ENCODE results near the gene SAMD10. TPM values are rescaled to one million over a fixed set of nuclear protein-coding genes. Genes with fewer than 3 reads are reported as not detected.

Gene SAMD10
- total RNA-seq (2022; extraction: Qiagen RNA extraction), result 0.05 TPM in 1 of 5 replicates, not detected in the others

DNA sequence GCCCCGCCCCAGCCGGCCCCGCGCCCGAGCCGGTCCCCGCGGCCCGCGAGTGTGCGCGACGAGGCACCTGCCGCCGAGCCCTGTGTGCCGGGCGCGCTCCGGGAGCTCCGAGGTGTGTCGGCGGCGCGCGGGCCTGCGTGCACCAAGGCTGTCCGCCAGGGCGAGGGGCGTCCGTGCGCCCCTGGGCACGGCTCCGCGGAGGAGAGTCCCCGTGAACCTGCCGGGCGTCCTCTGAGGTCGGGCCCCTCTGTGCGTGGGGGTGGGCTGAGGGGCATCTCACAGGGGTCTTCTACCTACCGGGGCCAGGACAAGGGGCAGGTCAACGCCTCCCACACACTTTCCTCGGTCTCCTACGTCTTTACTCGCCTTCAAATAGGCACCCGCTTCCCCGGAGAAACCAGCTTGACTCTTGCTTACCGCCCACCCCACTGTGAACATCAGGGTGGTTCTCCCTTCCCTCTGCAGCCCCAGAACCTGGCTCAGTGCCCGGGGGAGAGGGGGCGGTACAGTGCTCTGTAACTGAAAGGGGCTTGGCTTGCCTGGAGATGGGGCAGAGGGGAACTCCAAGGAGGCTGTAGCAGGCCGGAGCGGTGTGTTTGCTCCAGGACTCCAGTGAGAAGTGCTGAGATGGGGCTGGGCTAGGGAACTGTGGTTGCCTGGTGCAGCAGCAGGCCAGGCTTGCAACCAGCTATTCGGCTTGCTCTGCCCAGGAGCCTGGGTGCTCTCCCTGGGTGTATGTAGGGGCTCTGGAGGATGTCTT, at the start of gene SAMD10:
Gene SAMD10 (minus strand): TSS at position 86 of the 760 bp plus-strand sequence. CDS start 175 bp downstream, outside the sequence.

GRCh38 chr20:63980806-63981728, 1.6 kb upstream of the SAMD10 start, which contains the start of gene PRPF6:
TSS of gene PRPF6 (plus strand) at chr20:63981132. CDS start at chr20:63981246, 114 bp downstream.

GRCh38 chr20:63969838-63970713, 9.4 kb downstream of the SAMD10 start, which contains the start of gene ZNF512B:
TSS of gene ZNF512B (minus strand) at chr20:63969930. CDS start at chr20:63967950, 1,980 bp downstream.

GRCh38 chr20:63955827-63956663, 23.4 kb downstream of the SAMD10 start, which contains the start of gene UCKL1:
TSS of gene UCKL1 (minus strand) at chr20:63956416. CDS start at chr20:63956372, 44 bp downstream.

Other genes starting within 250 kb of the SAMD10 start
- gene LIME1, start 243.0 kb downstream of the SAMD10 start, total RNA-seq (2022; extraction: Qiagen RNA extraction), result 3.7 to 10.8 TPM (median 9.0 TPM) in 5 replicates
- gene SLC2A4RG, start 239.9 kb downstream of the SAMD10 start, total RNA-seq (2022; extraction: Qiagen RNA extraction), result 55.9 to 101 TPM (median 89.8 TPM) in 5 replicates
- gene ZBTB46, start 148.4 kb downstream of the SAMD10 start, total RNA-seq (2022; extraction: Qiagen RNA extraction), result 0.73 to 0.85 TPM (median 0.76 TPM) in 5 replicates
- gene ABHD16B, start 118.1 kb downstream of the SAMD10 start, total RNA-seq (2022; extraction: Qiagen RNA extraction), result not detected in 5 replicates
- gene TPD52L2, start 114.4 kb downstream of the SAMD10 start, total RNA-seq (2022; extraction: Qiagen RNA extraction), result 131 to 135 TPM (median 134 TPM) in 5 replicates
- gene DNAJC5, start 84.5 kb downstream of the SAMD10 start, total RNA-seq (2022; extraction: Qiagen RNA extraction), result 25.9 to 29.2 TPM (median 28.0 TPM) in 5 replicates
- gene UCKL1, start 23.2 kb downstream of the SAMD10 start, total RNA-seq (2022; extraction: Qiagen RNA extraction), result 26.1 to 36.0 TPM (median 31.2 TPM) in 5 replicates
- gene ZNF512B, start 9.7 kb downstream of the SAMD10 start, total RNA-seq (2022; extraction: Qiagen RNA extraction), result 10.2 to 13.7 TPM (median 11.8 TPM) in 5 replicates
- 52.7 to 54.9 TPM (median 54.7 TPM) in 5 replicates for gene PRPF6, start 1.5 kb upstream of the SAMD10 start, total RNA-seq (2022; extraction: Qiagen RNA extraction)
- 0.10 to 0.56 TPM (median 0.41 TPM) in 5 replicates for gene C20orf204, start 56.5 kb upstream of the SAMD10 start, total RNA-seq (2022; extraction: Qiagen RNA extraction)
- gene SOX18, start 70.0 kb upstream of the SAMD10 start, total RNA-seq (2022; extraction: Qiagen RNA extraction), result 1.6 to 2.9 TPM (median 2.6 TPM) in 5 replicates
- 30.0 to 51.1 TPM (median 47.8 TPM) in 5 replicates for gene TCEA2, start 83.6 kb upstream of the SAMD10 start, total RNA-seq (2022; extraction: Qiagen RNA extraction)
- 39.1 to 53.5 TPM (median 50.3 TPM) in 5 replicates for gene RGS19, start 99.9 kb upstream of the SAMD10 start, total RNA-seq (2022; extraction: Qiagen RNA extraction)
- gene OPRL1, start 100.4 kb upstream of the SAMD10 start, total RNA-seq (2022; extraction: Qiagen RNA extraction), result 1.3 to 2.3 TPM (median 1.7 TPM) in 5 replicates
- gene LKAAEAR1, start 104.8 kb upstream of the SAMD10 start, total RNA-seq (2022; extraction: Qiagen RNA extraction), result 0.65 to 3.1 TPM (median 2.4 TPM) in 5 replicates
- gene NPBWR2, start 127.9 kb upstream of the SAMD10 start, total RNA-seq (2022; extraction: Qiagen RNA extraction), result not detected in 5 replicates
- 0.11 to 0.75 TPM (median 0.22 TPM) in 5 replicates for gene MYT1, start 184.8 kb upstream of the SAMD10 start, total RNA-seq (2022; extraction: Qiagen RNA extraction)